Measurements from ENCODE around the gene ABCC11.

GRCh38 chr16:48184681-48185080 is 62.7 kb downstream of the ABCC11 start:
- no peak for TF ChIP-seq CTCF (IDR thresholded peaks at IDR 0.05 in 8 of 11, conservative IDR thresholded peaks at IDR 0.05 in 3 of 11)
- no peak for TF ChIP-seq POLR2A (IDR thresholded peaks at IDR 0.05)

Data from spleen (tissue), 7 donors.